GM12875 (cell line): ENCODE results near the gene SLC12A5.

ENCODE experiments used
- H3K4me3 ChIP-seq: one replicate; pipeline ENCODE4 v1.5.1; 2011; ENCODE audit warnings: low read depth, low read length, control low read depth
- CTCF ChIP-seq: IDR thresholded peaks from 2 replicates; pipeline ENCODE4 v1.5.1; 2011; ENCODE audit warnings: low read depth, mild to moderate bottlenecking, control low read depth, inconsistent platforms, low read length, moderate library complexity, borderline replicate concordance; ENCODE audit not compliant: insufficient read depth

SLC12A5 gene

GRCh38 chr20:46021361-46022359 lies 7.4 kb upstream of the SLC12A5 start:
- H3K4me3 ChIP-seq, result peak overlapping the region; percentile 41
- 0 out of 2 replicates have a peak, but pooled peaks have one; percentile 4 for TF ChIP-seq CTCF

GRCh38 chr20:46022411-46023147 lies 6.4 kb upstream of the SLC12A5 start:
- H3K4me3 ChIP-seq, result peak overlapping the region; percentile 3
- peak; percentile 92 for TF ChIP-seq CTCF

- H3K4me3 ChIP-seq, result no peak overlapping the region
- no peak for TF ChIP-seq CTCF
Measured at GRCh38 chr20:46023148-46023484, 5.9 kb upstream of the SLC12A5 start.

- no peak overlapping the region for H3K4me3 ChIP-seq
- TF ChIP-seq CTCF, result no peak
Measured at GRCh38 chr20:46023999-46024398, 5.0 kb upstream of the SLC12A5 start.

GRCh38 chr20:46025376-46025783 lies 3.6 kb upstream of the SLC12A5 start:
- no peak overlapping the region for H3K4me3 ChIP-seq
- no peak for TF ChIP-seq CTCF

- TF ChIP-seq CTCF, result no peak
- no peak overlapping the region for H3K4me3 ChIP-seq
Measured at GRCh38 chr20:46027245-46027853, 1.7 kb upstream of the SLC12A5 start.
